SHP77 (cell line): ENCODE data around the gene GRIA4.

ENCODE experiments used
- DNase-seq, 2 experiments: peaks; one replicate each; lab custom pipeline; 2025; lab: John Stamatoyannopoulos, UW

GRIA4 gene

GRCh38 chr11:105639527-105639926, 29.7 kb downstream of the GRIA4 start:
- DNase-seq, result no peak

GRCh38 chr11:105641433-105641832, 31.6 kb downstream of the GRIA4 start:
- no peak for DNase-seq

GRCh38 chr11:105642870-105643269, 33.0 kb downstream of the GRIA4 start:
- DNase-seq, result no peak

GRCh38 chr11:105644839-105645573, 35.1 kb downstream of the GRIA4 start:
- DNase-seq, result no peak

GRCh38 chr11:105647780-105648179, 37.9 kb downstream of the GRIA4 start:
- DNase-seq, result no peak

GRCh38 chr11:105648762-105649161, 38.9 kb downstream of the GRIA4 start:
- DNase-seq, result no peak

GRCh38 chr11:105665281-105665680, 55.4 kb downstream of the GRIA4 start:
- no peak for DNase-seq

- no peak for DNase-seq
Measured at GRCh38 chr11:105667441-105667840, 57.6 kb downstream of the GRIA4 start.

- no peak for DNase-seq
Measured at GRCh38 chr11:105670811-105671210, 60.9 kb downstream of the GRIA4 start.

- no peak for DNase-seq
Measured at GRCh38 chr11:105673089-105673488, 63.2 kb downstream of the GRIA4 start.

GRCh38 chr11:105689631-105690030, 79.8 kb downstream of the GRIA4 start:
- DNase-seq, result no peak

- no peak for DNase-seq
Measured at GRCh38 chr11:105690467-105690866, 80.6 kb downstream of the GRIA4 start.

- no peak for DNase-seq
Measured at GRCh38 chr11:105693075-105693759, 83.3 kb downstream of the GRIA4 start.

- no peak for DNase-seq
Measured at GRCh38 chr11:105696000-105696399, 86.1 kb downstream of the GRIA4 start.

GRCh38 chr11:105697291-105697690, 87.4 kb downstream of the GRIA4 start:
- no peak for DNase-seq

GRCh38 chr11:105699203-105699602, 89.3 kb downstream of the GRIA4 start:
- DNase-seq, result no peak

- no peak for DNase-seq
Measured at GRCh38 chr11:105700271-105700670, 90.4 kb downstream of the GRIA4 start.

GRCh38 chr11:105701098-105701497, 91.2 kb downstream of the GRIA4 start:
- DNase-seq, result no peak

GRCh38 chr11:105705786-105706530, 96.1 kb downstream of the GRIA4 start:
- no peak for DNase-seq

- no peak for DNase-seq
Measured at GRCh38 chr11:105713106-105713505, 103.2 kb downstream of the GRIA4 start.

- DNase-seq, result no peak
Measured at GRCh38 chr11:105713696-105714095, 103.8 kb downstream of the GRIA4 start.

GRCh38 chr11:105718641-105719040, 108.8 kb downstream of the GRIA4 start:
- no peak for DNase-seq
